DOHH2 (cell line): ENCODE measurements around the gene RESP18.

Experiments used
- CTCF ChIP-seq: fragments of 200-600 bp; sonication (generic); IDR thresholded peaks from one replicate; pipeline ENCODE4 v1.5.1; 2014; ENCODE audit warnings: antibody characterized with exemption, mild to moderate bottlenecking, low read depth, low read length; ENCODE audit not compliant: poor library complexity, severe bottlenecking
- EZH2phosphoT487 ChIP-seq: fragments of 200-600 bp; sonication (generic); IDR thresholded peaks from 2 replicates; pipeline ENCODE4 v1.6.1; 2017; ENCODE audit warnings: borderline replicate concordance, mild to moderate bottlenecking, antibody characterized with exemption, low read length, moderate library complexity, mixed read lengths

- TF ChIP-seq CTCF (no peak), EZH2phosphoT487 (no peak)
Measured at GRCh38 chr2:219323434-219323833, 9.1 kb downstream of the RESP18 start.
